Vagina (tissue), 2 donors: ENCODE data around the gene CRHBP.

Experiments
- CTCF ChIP-seq, 3 experiments: fragments of 450-650 bp in 2 of 3; fragments of 200-600 bp in 1 of 3; sonication (generic) in 1 of 3; IDR thresholded peaks; one replicate each; pipeline ENCODE4 v1.5.1; 2017 to 2019; ENCODE audit warnings: antibody characterized with exemption in 3 of 3, mild to moderate bottlenecking in 2 of 3, moderate library complexity in 2 of 3
- POLR2AphosphoS5 ChIP-seq, 2 donors: sonication (generic); formaldehyde crosslinking; IDR thresholded peaks; one replicate each; pipeline ENCODE4 v1.9.0; 2017; ENCODE audit warnings: antibody characterized with exemption in 2 of 2, mild to moderate bottlenecking in 2 of 2, low read depth in 1 of 2; ENCODE audit not compliant: insufficient read depth in 1 of 2

GRCh38 chr5:77016962-77017361 is 64.1 kb downstream of the CRHBP start:
- TF ChIP-seq CTCF (IDR thresholded peaks at IDR 0.05) (no peak), POLR2AphosphoS5 (IDR thresholded peaks at IDR 0.05; ENCODE audit: insufficient read depth in 1 of 2, low read depth in 1 of 2) (no peak)
